Measurements from ENCODE around the gene USP3. TPM values are rescaled to one million over a fixed set of nuclear protein-coding genes. Genes with fewer than 3 reads are reported as not detected.

USP3 gene
- total and polyA plus RNA-seq, 9 of the 15 experiments (the other 6 are each of a cell fraction or from before 2014, with no cell fraction given) = 17.3 to 54.3 (median 34.8) TPM

- TF ChIP-seq CHAMP1 (IDR thresholded peaks at IDR 0.05) (no peak), KDM1A (IDR thresholded peaks at IDR 0.05) (no peak), KLF16 (IDR thresholded peaks at IDR 0.05) (no peak), OTX1 (CRISPR knock-in tag; IDR thresholded peaks at IDR 0.05) (no peak), ZSCAN32 (CRISPR knock-in tag; IDR thresholded peaks at IDR 0.05) (no peak), TOE1 (IDR thresholded peaks at IDR 0.05; ENCODE audit: borderline replicate concordance) (no peak), TOE1 (CRISPR knock-in tag; IDR thresholded peaks at IDR 0.05; ENCODE audit: borderline replicate concordance, low read depth) (no peak), CBX3 (IDR thresholded peaks at IDR 0.05; ENCODE audit: borderline replicate concordance in 1 of 2, low read length in 2 of 2) (no peak), NONO (IDR thresholded peaks at IDR 0.05; ENCODE audit: low read depth in 2 of 2, low read length in 1 of 2) (no peak), NR3C1 (CRISPR knock-in tag; IDR thresholded peaks at IDR 0.05) (no peak), NCOA4 (IDR thresholded peaks at IDR 0.05; ENCODE audit: partially characterized antibody) (no peak), KLF1 (tag; IDR thresholded peaks at IDR 0.05) (no peak), SUPT5H (IDR thresholded peaks at IDR 0.05) (no peak), FOXA3 (CRISPR knock-in tag; conservative IDR thresholded peaks at IDR 0.05 in 1 of 2, IDR thresholded peaks at IDR 0.05 in 1 of 2) (no peak), KDM5B (IDR thresholded peaks at IDR 0.05; ENCODE audit: insufficient replicate concordance, low read depth, low read length) (no peak), ZNF449 (CRISPR knock-in tag; IDR thresholded peaks at IDR 0.05) (no peak), TCF7 (IDR thresholded peaks at IDR 0.05; ENCODE audit: borderline replicate concordance) (no peak), PTTG1 (tag; IDR thresholded peaks at IDR 0.05; ENCODE audit: low read depth) (no peak), MAFG (tag; conservative IDR thresholded peaks at IDR 0.05) (peak; percentile 63), ZFP30 (CRISPR knock-in tag; IDR thresholded peaks at IDR 0.05; ENCODE audit: borderline replicate concordance) (no peak), POLR2A (conservative IDR thresholded peaks at IDR 0.05) (no peak), DLX4 (CRISPR knock-in tag; IDR thresholded peaks at IDR 0.05) (no peak), NKRF (IDR thresholded peaks at IDR 0.05; ENCODE audit: borderline replicate concordance) (no peak; the same call in 1 of the 2 replicates), ZKSCAN1 (IDR thresholded peaks at IDR 0.05; ENCODE audit: low read depth, low read length) (no peak)
Observed at GRCh38 chr15:63610209-63610841, 105.9 kb downstream of the USP3 start (continued).

Data from K562 (cell line).